PFSK-1 (cell line): ENCODE results near the gene WFIKKN1.

Source experiments
- FOXP2 ChIP-seq: optimal IDR thresholded peaks from 2 replicates; pipeline ENCODE3; 2011; ENCODE audit warnings: borderline replicate concordance, control low read depth, inconsistent platforms; ENCODE audit not compliant: insufficient read depth; ENCODE audit errors: extremely low read length, extremely low read depth
- POLR2AphosphoS5 ChIP-seq: IDR thresholded peaks from 2 replicates; pipeline ENCODE4 v1.6.1; 2012; ENCODE audit warnings: low read depth, mild to moderate bottlenecking, control low read depth, low read length, moderate library complexity
- TAF1 ChIP-seq: IDR thresholded peaks from 2 replicates; pipeline ENCODE4 v1.6.1; 2012; ENCODE audit warnings: low read length, control low read depth, borderline replicate concordance; ENCODE audit not compliant: insufficient read depth
- TF ChIP-seq, protein P1 (sequence below), 2 experiments: IDR thresholded peaks; 2 replicates each; pipeline versions ENCODE4 v1.6.1 to v1.8.0; 2011 to 2012; ENCODE audit warnings: low read depth in 2 of 2, low read length in 2 of 2, control low read depth in 1 of 2, inconsistent platforms in 1 of 2, mild to moderate bottlenecking in 1 of 2, moderate library complexity in 1 of 2; ENCODE audit not compliant: insufficient read depth in 1 of 2

DNA sequence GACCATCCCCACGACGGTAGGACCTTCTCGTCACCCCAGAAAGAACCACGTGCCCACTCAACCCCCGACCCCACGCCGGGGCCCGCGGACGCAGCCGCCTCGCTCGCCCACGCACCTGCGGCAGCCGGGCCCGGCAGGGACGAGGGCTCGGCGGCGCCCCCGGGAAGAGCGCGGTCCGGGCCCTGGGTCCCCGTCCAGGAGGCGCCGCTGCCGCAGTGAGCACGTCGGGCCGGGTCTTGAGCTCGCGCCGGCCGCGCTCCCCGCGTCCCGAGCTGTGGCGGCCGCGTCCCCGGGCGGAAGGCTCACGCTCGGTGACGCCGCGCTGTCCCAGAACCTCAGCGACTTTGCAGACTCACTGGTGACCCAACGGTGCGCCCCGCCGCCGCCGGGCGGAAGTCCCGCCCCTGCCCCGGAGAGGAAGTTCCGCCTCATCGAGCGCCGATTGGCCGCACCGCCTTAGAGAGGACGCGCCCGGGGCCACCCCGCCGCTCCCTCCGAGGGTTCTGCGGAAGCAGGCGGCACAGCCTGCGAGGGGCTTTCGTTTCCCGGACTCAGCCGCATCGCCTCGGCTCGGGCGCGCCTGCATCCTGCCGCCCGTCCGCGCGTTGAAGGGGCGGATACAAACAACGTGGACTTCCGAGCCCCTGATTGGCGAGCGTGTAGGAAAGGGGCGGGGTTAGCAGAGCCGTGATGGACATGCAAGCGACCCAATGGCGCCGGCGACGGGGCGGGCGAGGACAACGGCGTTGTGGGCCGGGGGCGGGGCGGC, 41.7 kb upstream of the WFIKKN1 start:
- TF ChIP-seq FOXP2: no peak
- peak; percentile 59; the same call in 1 of the 2 replicates for TF ChIP-seq POLR2AphosphoS5
- peak; percentile 91; the same call in 1 of the 2 replicates for TF ChIP-seq TAF1
- TF ChIP-seq, protein P1, sequence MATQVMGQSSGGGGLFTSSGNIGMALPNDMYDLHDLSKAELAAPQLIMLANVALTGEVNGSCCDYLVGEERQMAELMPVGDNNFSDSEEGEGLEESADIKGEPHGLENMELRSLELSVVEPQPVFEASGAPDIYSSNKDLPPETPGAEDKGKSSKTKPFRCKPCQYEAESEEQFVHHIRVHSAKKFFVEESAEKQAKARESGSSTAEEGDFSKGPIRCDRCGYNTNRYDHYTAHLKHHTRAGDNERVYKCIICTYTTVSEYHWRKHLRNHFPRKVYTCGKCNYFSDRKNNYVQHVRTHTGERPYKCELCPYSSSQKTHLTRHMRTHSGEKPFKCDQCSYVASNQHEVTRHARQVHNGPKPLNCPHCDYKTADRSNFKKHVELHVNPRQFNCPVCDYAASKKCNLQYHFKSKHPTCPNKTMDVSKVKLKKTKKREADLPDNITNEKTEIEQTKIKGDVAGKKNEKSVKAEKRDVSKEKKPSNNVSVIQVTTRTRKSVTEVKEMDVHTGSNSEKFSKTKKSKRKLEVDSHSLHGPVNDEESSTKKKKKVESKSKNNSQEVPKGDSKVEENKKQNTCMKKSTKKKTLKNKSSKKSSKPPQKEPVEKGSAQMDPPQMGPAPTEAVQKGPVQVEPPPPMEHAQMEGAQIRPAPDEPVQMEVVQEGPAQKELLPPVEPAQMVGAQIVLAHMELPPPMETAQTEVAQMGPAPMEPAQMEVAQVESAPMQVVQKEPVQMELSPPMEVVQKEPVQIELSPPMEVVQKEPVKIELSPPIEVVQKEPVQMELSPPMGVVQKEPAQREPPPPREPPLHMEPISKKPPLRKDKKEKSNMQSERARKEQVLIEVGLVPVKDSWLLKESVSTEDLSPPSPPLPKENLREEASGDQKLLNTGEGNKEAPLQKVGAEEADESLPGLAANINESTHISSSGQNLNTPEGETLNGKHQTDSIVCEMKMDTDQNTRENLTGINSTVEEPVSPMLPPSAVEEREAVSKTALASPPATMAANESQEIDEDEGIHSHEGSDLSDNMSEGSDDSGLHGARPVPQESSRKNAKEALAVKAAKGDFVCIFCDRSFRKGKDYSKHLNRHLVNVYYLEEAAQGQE (IDR thresholded peaks at IDR 0.05; ENCODE audit: insufficient read depth in 1 of 2, low read depth in 2 of 2, low read length in 2 of 2): no peak
